ENCODE measurements around the gene C3orf52. TPM values are rescaled to one million over a fixed set of nuclear protein-coding genes. Genes with fewer than 3 reads are reported as not detected.

C3orf52 gene
- polyA plus RNA-seq, 1 donor (not counting 4 experiments of a cell fraction or from before 2014, with no cell fraction given) = 15.8 TPM

DNA sequence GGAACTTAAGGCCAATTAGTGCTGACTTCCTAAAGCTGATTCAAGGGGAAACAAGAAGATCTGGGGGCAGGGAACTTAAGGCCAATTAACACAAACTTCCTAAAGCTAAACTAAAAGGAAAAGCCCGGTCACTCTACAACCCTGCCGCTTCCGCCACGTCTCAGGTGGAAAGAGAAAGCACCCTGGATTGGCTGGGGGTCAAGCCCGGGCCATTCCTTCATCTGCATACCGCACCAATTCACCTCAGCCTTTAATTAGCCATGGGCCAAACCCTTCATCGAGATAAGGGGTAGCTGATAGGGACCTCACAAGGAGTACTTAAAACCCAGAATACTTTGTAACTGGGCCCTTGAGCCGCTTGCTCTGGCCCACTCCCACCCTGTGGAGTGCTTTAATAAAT lies 37.3 kb upstream of the C3orf52 start:
- Histone ChIP-seq H3K4me1 (ENCODE audit: control insufficient read depth, extremely low read depth, insufficient read depth, low read length) (peaks cover 4% of the 10 kb centered on the region), H3K27ac (ENCODE audit: control insufficient read depth, insufficient read depth, low read length) (no peak overlapping the region), H3K36me3 (ENCODE audit: control insufficient read depth in 2 of 2, extremely low read depth in 1 of 2, insufficient read depth in 2 of 2, low read length in 2 of 2) (no peaks in the 10 kb centered on the region), H4K20me1 (ENCODE audit: control insufficient read depth, extremely low read depth, insufficient read depth, low read length) (no peaks in the 10 kb centered on the region), H3K9ac (ENCODE audit: control insufficient read depth, extremely low read depth, insufficient read depth, low read length) (no peak overlapping the region), H3K79me2 (ENCODE audit: control insufficient read depth, insufficient read depth, low read length) (no peaks in the 10 kb centered on the region), H2AFZ (ENCODE audit: control insufficient read depth, low read length) (no peak overlapping the region), H3K4me3 (ENCODE audit: control insufficient read depth in 2 of 3, extremely low read depth in 1 of 3, insufficient read depth in 2 of 3, low read depth in 1 of 3, low read length in 3 of 3) (no peak overlapping the region), H3K9me3 (ENCODE audit: control insufficient read depth, low read depth, low read length) (no peaks in the 10 kb centered on the region), H3K4me2 (ENCODE audit: control insufficient read depth, extremely low read depth, insufficient read depth, low read depth, low read length) (no peak overlapping the region), H3K9me1 (ENCODE audit: control insufficient read depth, extremely low read depth, insufficient read depth, low read length) (no peaks in the 10 kb centered on the region), H3K27me3 (ENCODE audit: control insufficient read depth, extremely low read depth, insufficient read depth, low read length) (no peaks in the 10 kb centered on the region)
- DNase-seq (ENCODE audit: low read depth, low spot score) = no peak
- FAIRE-seq = no peak
- dilution Hi-C loops (cut with MboI; ENCODE audit: extremely low pct_ligation_motif_present, low sequenced_read_pairs) = no loop called here
- TF ChIP-seq, protein P1, sequence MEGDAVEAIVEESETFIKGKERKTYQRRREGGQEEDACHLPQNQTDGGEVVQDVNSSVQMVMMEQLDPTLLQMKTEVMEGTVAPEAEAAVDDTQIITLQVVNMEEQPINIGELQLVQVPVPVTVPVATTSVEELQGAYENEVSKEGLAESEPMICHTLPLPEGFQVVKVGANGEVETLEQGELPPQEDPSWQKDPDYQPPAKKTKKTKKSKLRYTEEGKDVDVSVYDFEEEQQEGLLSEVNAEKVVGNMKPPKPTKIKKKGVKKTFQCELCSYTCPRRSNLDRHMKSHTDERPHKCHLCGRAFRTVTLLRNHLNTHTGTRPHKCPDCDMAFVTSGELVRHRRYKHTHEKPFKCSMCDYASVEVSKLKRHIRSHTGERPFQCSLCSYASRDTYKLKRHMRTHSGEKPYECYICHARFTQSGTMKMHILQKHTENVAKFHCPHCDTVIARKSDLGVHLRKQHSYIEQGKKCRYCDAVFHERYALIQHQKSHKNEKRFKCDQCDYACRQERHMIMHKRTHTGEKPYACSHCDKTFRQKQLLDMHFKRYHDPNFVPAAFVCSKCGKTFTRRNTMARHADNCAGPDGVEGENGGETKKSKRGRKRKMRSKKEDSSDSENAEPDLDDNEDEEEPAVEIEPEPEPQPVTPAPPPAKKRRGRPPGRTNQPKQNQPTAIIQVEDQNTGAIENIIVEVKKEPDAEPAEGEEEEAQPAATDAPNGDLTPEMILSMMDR (optimal IDR thresholded peaks at IDR 0.05 in 1 of 3, IDR thresholded peaks at IDR 0.05 in 1 of 3, conservative IDR thresholded peaks at IDR 0.05 in 1 of 3; ENCODE audit: extremely low read depth in 1 of 3, insufficient read depth in 2 of 3, low read length in 3 of 3) = no peak
- no peak for TF ChIP-seq EZH2 (IDR thresholded peaks at IDR 0.05; ENCODE audit: low read length)

DNA sequence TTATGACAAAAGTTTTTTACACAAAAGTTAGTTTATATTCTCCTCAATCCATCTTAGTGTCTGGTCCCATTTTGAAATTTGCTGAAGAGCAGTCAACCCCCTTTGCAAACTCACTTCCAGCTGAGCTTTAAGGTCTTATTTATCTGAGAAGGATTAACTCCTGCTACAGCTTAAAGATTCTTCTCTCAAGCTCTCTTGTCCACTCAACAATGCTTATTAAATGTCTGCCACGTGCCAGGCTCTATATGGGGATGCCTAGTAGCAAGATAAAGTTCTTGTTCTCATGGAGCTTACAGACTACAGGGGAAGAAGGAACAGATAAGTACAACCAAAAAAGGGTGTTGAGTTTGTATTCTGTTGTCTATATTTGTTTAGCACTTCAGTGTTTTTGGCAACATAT lies 33.0 kb upstream of the C3orf52 start:
- TF ChIP-seq, protein P1 (optimal IDR thresholded peaks at IDR 0.05 in 1 of 3, IDR thresholded peaks at IDR 0.05 in 1 of 3, conservative IDR thresholded peaks at IDR 0.05 in 1 of 3; ENCODE audit: extremely low read depth in 1 of 3, insufficient read depth in 2 of 3, low read length in 3 of 3) = no peak
- TF ChIP-seq EZH2 (IDR thresholded peaks at IDR 0.05; ENCODE audit: low read length) = no peak
- Histone ChIP-seq H3K36me3 (ENCODE audit: control insufficient read depth in 2 of 2, extremely low read depth in 1 of 2, insufficient read depth in 2 of 2, low read length in 2 of 2) (no peaks in the 10 kb centered on the region), H3K9me1 (ENCODE audit: control insufficient read depth, extremely low read depth, insufficient read depth, low read length) (no peaks in the 10 kb centered on the region), H3K4me3 (ENCODE audit: control insufficient read depth in 2 of 3, extremely low read depth in 1 of 3, insufficient read depth in 2 of 3, low read depth in 1 of 3, low read length in 3 of 3) (no peak overlapping the region), H3K9ac (ENCODE audit: control insufficient read depth, extremely low read depth, insufficient read depth, low read length) (no peak overlapping the region), H3K79me2 (ENCODE audit: control insufficient read depth, insufficient read depth, low read length) (no peaks in the 10 kb centered on the region), H3K27me3 (ENCODE audit: control insufficient read depth, extremely low read depth, insufficient read depth, low read length) (no peaks in the 10 kb centered on the region), H4K20me1 (ENCODE audit: control insufficient read depth, extremely low read depth, insufficient read depth, low read length) (no peaks in the 10 kb centered on the region), H3K4me1 (ENCODE audit: control insufficient read depth, extremely low read depth, insufficient read depth, low read length) (peaks cover 2% of the 10 kb centered on the region), H3K9me3 (ENCODE audit: control insufficient read depth, low read depth, low read length) (no peaks in the 10 kb centered on the region), H2AFZ (ENCODE audit: control insufficient read depth, low read length) (no peak overlapping the region), H3K4me2 (ENCODE audit: control insufficient read depth, extremely low read depth, insufficient read depth, low read depth, low read length) (no peak overlapping the region), H3K27ac (ENCODE audit: control insufficient read depth, insufficient read depth, low read length) (no peak overlapping the region)
- dilution Hi-C loops (cut with MboI; ENCODE audit: extremely low pct_ligation_motif_present, low sequenced_read_pairs) = no loop called here
- no peak for FAIRE-seq
- DNase-seq (ENCODE audit: low read depth, low spot score) = no peak
